Neutrophil (primary cell): ENCODE results near the gene ACSL6.

Experiments
- H3K27ac ChIP-seq: fragments of 200-600 bp; sonication (generic); 2 replicates; pipeline ENCODE4 v1.5.1; 2016; ENCODE audit warnings: mild to moderate bottlenecking, moderate library complexity
- H3K27me3 ChIP-seq: fragments of 200-600 bp; sonication (generic); 2 replicates; pipeline ENCODE4 v1.6.0; 2016; ENCODE audit warnings: mild to moderate bottlenecking
- H3K36me3 ChIP-seq: fragments of 200-600 bp; sonication (generic); 2 replicates; pipeline ENCODE4 v1.5.1; 2017
- H3K4me1 ChIP-seq, 2 experiments: fragments of 200-600 bp in 1 of 2; sonication (generic) in 1 of 2; 1 replicate in 1 of 2; 2 replicates in 1 of 2; pipeline versions ENCODE4 v1.5.1 to v1.6.1; 2013 to 2016; ENCODE audit warnings: low read depth in 1 of 2, low read length in 1 of 2, mild to moderate bottlenecking in 1 of 2, moderate library complexity in 1 of 2; ENCODE audit not compliant: control insufficient read depth in 1 of 2, insufficient read depth in 1 of 2
- H3K4me3 ChIP-seq, 2 experiments: fragments of 200-600 bp in 1 of 2; sonication (generic) in 1 of 2; 1 replicate in 1 of 2; 2 replicates in 1 of 2; pipeline ENCODE4 v1.5.1; 2013 to 2016; ENCODE audit warnings: low read depth in 1 of 2, low read length in 1 of 2, mild to moderate bottlenecking in 1 of 2, moderate library complexity in 1 of 2
- H3K9me3 ChIP-seq: fragments of 200-600 bp; sonication (generic); 2 replicates; pipeline ENCODE4 v1.5.1; 2016
- CTCF ChIP-seq: fragments of 200-600 bp; sonication (generic); IDR thresholded peaks from 2 replicates; pipeline ENCODE4 v1.5.1; 2016; ENCODE audit warnings: antibody characterized with exemption

ACSL6 gene

GRCh38 chr5:131990716-131991115, 20.7 kb downstream of the ACSL6 start:
- Histone ChIP-seq H3K27me3 (no peaks in the 10 kb centered on the region), H3K27ac (no peak overlapping the region), H3K9me3 (no peaks in the 10 kb centered on the region), H3K4me3 (no peak overlapping the region), H3K36me3 (no peaks in the 10 kb centered on the region), H3K4me1 (no peaks in the 10 kb centered on the region)
- TF ChIP-seq CTCF, result no peak

- H3K4me3 ChIP-seq, result no peak overlapping the region
- H3K4me1 ChIP-seq, result no peaks in the 10 kb centered on the region
- no peaks in the 10 kb centered on the region for H3K36me3 ChIP-seq
- no peaks in the 10 kb centered on the region for H3K27me3 ChIP-seq
- TF ChIP-seq CTCF, result no peak
- H3K27ac ChIP-seq, result no peak overlapping the region
- no peaks in the 10 kb centered on the region for H3K9me3 ChIP-seq
Observed at GRCh38 chr5:131988601-131989000, 22.9 kb downstream of the ACSL6 start.

- Histone ChIP-seq H3K9me3 (no peaks in the 10 kb centered on the region), H3K4me1 (no peaks in the 10 kb centered on the region), H3K27me3 (no peaks in the 10 kb centered on the region), H3K36me3 (no peaks in the 10 kb centered on the region), H3K27ac (no peak overlapping the region), H3K4me3 (no peak overlapping the region)
- TF ChIP-seq CTCF, result no peak
Observed at GRCh38 chr5:131987251-131987650, 24.2 kb downstream of the ACSL6 start.

- no peaks in the 10 kb centered on the region for H3K36me3 ChIP-seq
- H3K27me3 ChIP-seq, result no peaks in the 10 kb centered on the region
- no peak overlapping the region for H3K27ac ChIP-seq
- no peaks in the 10 kb centered on the region for H3K9me3 ChIP-seq
- no peak overlapping the region for H3K4me3 ChIP-seq
- no peaks in the 10 kb centered on the region for H3K4me1 ChIP-seq
- TF ChIP-seq CTCF, result no peak
Observed at GRCh38 chr5:131986161-131986912, 25.1 kb downstream of the ACSL6 start.

- Histone ChIP-seq H3K4me1 (no peaks in the 10 kb centered on the region), H3K36me3 (no peaks in the 10 kb centered on the region), H3K4me3 (no peak overlapping the region), H3K27me3 (no peaks in the 10 kb centered on the region), H3K9me3 (no peaks in the 10 kb centered on the region), H3K27ac (no peak overlapping the region)
- TF ChIP-seq CTCF, result no peak
Observed at GRCh38 chr5:131984956-131985665, 26.3 kb downstream of the ACSL6 start.
